WTC11 (cell line): ENCODE results near the gene CCNYL1. TPM values are rescaled to one million over a fixed set of nuclear protein-coding genes. Genes with fewer than 3 reads are reported as not detected.
A peak's percentile ranks its signal among the peaks of the same experiment; 100 is the strongest.

Source experiments
- ATAC-seq: fragments of 200-7000 bp; cut with Tn5 transposase; 2 replicates; pipeline ENCODE4 v1.10.0; 2021; ENCODE audit warnings: mild to moderate bottlenecking, moderate library complexity
- CTCF ChIA-PET: fragments of 300-600 bp; sonication (Branson Sonifier 250); formaldehyde crosslinking; loops from one replicate; lab custom pipeline; 2021; ENCODE audit warnings: antibody characterized with exemption; lab: Charles Lee
- POLR2A ChIA-PET: fragments of 350-600 bp; sonication (Branson Sonifier 250); formaldehyde crosslinking; loops from one replicate; lab custom pipeline; 2021; ENCODE audit warnings: antibody characterized with exemption; lab: Charles Lee
- DNase-seq: peaks from one replicate; pipeline ENCODE4 v3.0.0; 2021; ENCODE audit warnings: low spot score
- H3K27ac Mint-ChIP-seq: 2 replicates; pipeline ENCODE4 v1.8.0; 2021; ENCODE audit warnings: mixed read lengths
- H3K27me3 Mint-ChIP-seq: 2 replicates; pipeline ENCODE4 v1.8.0; 2021; ENCODE audit warnings: low read depth, mild to moderate bottlenecking, moderate library complexity, mixed read lengths
- H3K36me3 Mint-ChIP-seq: 2 replicates; pipeline ENCODE4 v1.8.0; 2021; ENCODE audit warnings: mixed read lengths
- H3K4me1 Mint-ChIP-seq: 2 replicates; pipeline ENCODE4 v1.8.0; 2022; ENCODE audit warnings: mixed read lengths
- H3K4me3 Mint-ChIP-seq: 2 replicates; pipeline ENCODE4 v1.8.0; 2021; ENCODE audit warnings: mild to moderate bottlenecking, moderate library complexity, mixed read lengths
- H3K9me3 Mint-ChIP-seq: 2 replicates; pipeline ENCODE4 v1.8.0; 2021; ENCODE audit warnings: mixed read lengths
- AR ChIP-seq: fragments of 250-450 bp; sonication (Bioruptor Pico); IDR thresholded peaks from 2 replicates; pipeline ENCODE4 v1.9.0; 2021; ENCODE audit warnings: mild to moderate bottlenecking
- ESRRA ChIP-seq: sonication (generic); formaldehyde crosslinking; IDR thresholded peaks from 2 replicates; pipeline ENCODE4 v1.8.1; 2022; ENCODE audit warnings: mild to moderate bottlenecking, missing genetic modification reagents, borderline replicate concordance
- ETV6 ChIP-seq: sonication (generic); formaldehyde crosslinking; IDR thresholded peaks from 2 replicates; pipeline ENCODE4 v1.8.1; 2022; ENCODE audit warnings: mild to moderate bottlenecking, missing genetic modification reagents
- FOXJ3 ChIP-seq: sonication (generic); formaldehyde crosslinking; IDR thresholded peaks from 2 replicates; pipeline ENCODE4 v1.9.0; 2021; ENCODE audit warnings: missing genetic modification reagents, mild to moderate bottlenecking, borderline replicate concordance
- FOXK1 ChIP-seq: sonication (generic); formaldehyde crosslinking; IDR thresholded peaks from 2 replicates; pipeline ENCODE4 v1.8.0; 2022; ENCODE audit warnings: mild to moderate bottlenecking, moderate library complexity, missing genetic modification reagents
- GABPB1 ChIP-seq: sonication (generic); formaldehyde crosslinking; IDR thresholded peaks from 2 replicates; pipeline ENCODE4 v1.8.1; 2023; ENCODE audit warnings: mild to moderate bottlenecking, missing genetic modification reagents
- GTF2I ChIP-seq: fragments of 250-450 bp; sonication (Bioruptor Pico); conservative IDR thresholded peaks from 2 replicates; pipeline ENCODE4 v1.4.0; 2021; ENCODE audit warnings: mild to moderate bottlenecking
- IRF2 ChIP-seq: sonication (generic); formaldehyde crosslinking; IDR thresholded peaks from 2 replicates; pipeline ENCODE4 v1.8.0; 2022; ENCODE audit warnings: low read depth, missing genetic modification reagents, borderline replicate concordance
- MAX ChIP-seq: sonication (generic); formaldehyde crosslinking; IDR thresholded peaks from 2 replicates; pipeline ENCODE4 v1.8.0; 2022; ENCODE audit warnings: mild to moderate bottlenecking, missing genetic modification reagents
- NFATC4 ChIP-seq: fragments of 250-450 bp; sonication (Bioruptor Pico); IDR thresholded peaks from 2 replicates; pipeline ENCODE4 v1.9.0; 2021; ENCODE audit warnings: mild to moderate bottlenecking
- TEAD4 ChIP-seq: sonication (generic); formaldehyde crosslinking; IDR thresholded peaks from 2 replicates; pipeline ENCODE4 v1.8.0; 2022; ENCODE audit warnings: mild to moderate bottlenecking, missing genetic modification reagents
- ZNF219 ChIP-seq: sonication (generic); formaldehyde crosslinking; IDR thresholded peaks from 2 replicates; pipeline ENCODE4 v1.8.0; 2023; ENCODE audit warnings: missing genetic modification reagents, mild to moderate bottlenecking, borderline replicate concordance
- ZNF317 ChIP-seq: sonication (generic); formaldehyde crosslinking; IDR thresholded peaks from 2 replicates; pipeline ENCODE4 v1.8.1; 2023; ENCODE audit warnings: low read depth, mild to moderate bottlenecking, moderate library complexity, missing genetic modification reagents, borderline replicate concordance
- ZNF512 ChIP-seq: sonication (generic); formaldehyde crosslinking; IDR thresholded peaks from 2 replicates; pipeline ENCODE4 v1.8.1; 2022; ENCODE audit warnings: missing genetic modification reagents, borderline replicate concordance
- total RNA-seq: library from RNA; stranded (reverse); gene quantifications from 3 replicates; pipeline ENCODE4 v1.2.3, GENCODE V29; 2021
- TF ChIP-seq, protein P1 (sequence below): fragments of 250-450 bp; sonication (Bioruptor Pico); IDR thresholded peaks from 2 replicates; pipeline ENCODE4 v2.1.2; 2022; ENCODE audit warnings: mild to moderate bottlenecking, moderate library complexity
- TF ChIP-seq, protein P2 (sequence below): fragments of 250-450 bp; sonication (Bioruptor Pico); IDR thresholded peaks from 2 replicates; pipeline ENCODE4 v1.9.0; 2021; ENCODE audit warnings: mild to moderate bottlenecking
- TF ChIP-seq, protein P3 (sequence below): fragments of 250-450 bp; sonication (Bioruptor Pico); conservative IDR thresholded peaks from 2 replicates; pipeline ENCODE4 v1.9.0; 2021; ENCODE audit warnings: mild to moderate bottlenecking

Gene CCNYL1
- total RNA-seq, 1 experiment from 2014 or later = 31.6 TPM

DNA sequence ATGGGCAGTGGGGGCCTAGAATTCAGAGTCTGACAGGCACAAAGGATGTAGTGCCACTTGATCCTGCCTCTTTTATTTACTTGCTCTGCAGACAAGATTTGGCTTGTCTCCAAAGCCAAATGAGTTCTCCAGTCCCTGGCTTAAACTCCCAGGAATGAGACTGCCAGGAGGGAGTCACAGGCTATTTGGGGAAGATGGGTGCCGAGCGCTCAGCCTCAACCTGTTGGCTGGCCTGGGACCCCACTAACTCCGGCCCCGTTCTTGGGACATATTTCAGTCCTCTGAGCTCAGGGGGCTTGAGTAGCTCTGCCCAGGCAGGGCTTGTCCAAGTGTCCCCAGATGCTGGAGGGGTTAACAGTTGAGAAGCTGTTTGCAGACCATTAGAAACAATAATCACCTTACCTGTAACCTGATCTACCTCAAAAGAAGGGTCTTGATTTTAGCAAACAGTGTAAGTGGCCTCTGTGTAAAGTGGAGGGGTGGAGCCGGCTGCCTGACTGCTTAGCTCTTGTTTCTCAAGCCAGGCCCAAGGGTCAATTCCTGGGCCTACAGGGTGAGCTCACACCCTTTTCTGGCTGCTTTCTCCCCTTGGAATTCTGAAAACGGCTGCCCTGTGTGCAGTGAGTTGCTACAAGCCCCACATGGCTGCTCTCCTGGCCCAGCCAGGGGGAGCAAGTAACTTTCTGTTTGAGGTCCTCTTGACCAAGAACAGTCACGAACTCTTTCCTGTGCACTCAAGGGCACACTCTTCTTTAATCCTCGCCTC lies 85.3 kb downstream of the CCNYL1 start (continued):
- no peak for TF ChIP-seq ZNF317
- no peak for TF ChIP-seq TEAD4 (CRISPR knock-in tag)
- no peak for TF ChIP-seq ZNF512 (CRISPR knock-in tag)
- TF ChIP-seq FOXK1 (CRISPR knock-in tag) = no peak
- peak; percentile 27; the same call in 1 of the 2 replicates for TF ChIP-seq ETV6 (CRISPR knock-in tag)
- TF ChIP-seq FOXJ3 (CRISPR knock-in tag) = no peak
- TF ChIP-seq ESRRA (CRISPR knock-in tag) = no peak
- TF ChIP-seq AR (CRISPR knock-in tag) = no peak
- TF ChIP-seq MAX (CRISPR knock-in tag) = 0 out of 2 replicates have a peak, but pooled peaks have one; percentile 39
- no peak for TF ChIP-seq IRF2
- TF ChIP-seq NFATC4 (CRISPR knock-in tag) = no peak
- TF ChIP-seq, protein P1, sequence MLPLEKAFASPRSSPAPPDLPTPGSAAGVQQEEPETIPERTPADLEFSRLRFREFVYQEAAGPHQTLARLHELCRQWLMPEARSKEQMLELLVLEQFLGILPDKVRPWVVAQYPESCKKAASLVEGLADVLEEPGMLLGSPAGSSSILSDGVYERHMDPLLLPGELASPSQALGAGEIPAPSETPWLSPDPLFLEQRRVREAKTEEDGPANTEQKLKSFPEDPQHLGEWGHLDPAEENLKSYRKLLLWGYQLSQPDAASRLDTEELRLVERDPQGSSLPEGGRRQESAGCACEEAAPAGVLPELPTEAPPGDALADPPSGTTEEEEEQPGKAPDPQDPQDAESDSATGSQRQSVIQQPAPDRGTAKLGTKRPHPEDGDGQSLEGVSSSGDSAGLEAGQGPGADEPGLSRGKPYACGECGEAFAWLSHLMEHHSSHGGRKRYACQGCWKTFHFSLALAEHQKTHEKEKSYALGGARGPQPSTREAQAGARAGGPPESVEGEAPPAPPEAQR (CRISPR knock-in tag) = no peak
- TF ChIP-seq ZNF219 = no peak

- no peaks in the 10 kb centered on the region for H3K36me3 Mint-ChIP-seq
- CTCF ChIA-PET = interaction anchor here (0.8 to 1.5 kb wide), 6 partner anchors 10 to 239 kb away, joined by 3 to 6 read pairs (median 4); partner anchors contain the start of gene FZD5
- no peaks in the 10 kb centered on the region for H3K27me3 Mint-ChIP-seq
- POLR2A ChIA-PET = interaction anchor here (1.0 kb wide), 1 partner anchor 9 kb away, joined by 4 read pairs; no protein-coding TSS in a partner anchor
- peak overlapping the region; percentile 86; the same call in 1 of the 2 replicates for H3K27ac Mint-ChIP-seq
- H3K4me3 Mint-ChIP-seq = no peak overlapping the region
- peaks cover 42% of the 10 kb centered on the region for H3K4me1 Mint-ChIP-seq
- DNase-seq = no peak
- peak; percentile 35 for ATAC-seq
- TF ChIP-seq GABPB1 (CRISPR knock-in tag) (peak; percentile 94), ESRRA (CRISPR knock-in tag) (no peak), GTF2I (CRISPR knock-in tag) (no peak)
- TF ChIP-seq, protein P2, sequence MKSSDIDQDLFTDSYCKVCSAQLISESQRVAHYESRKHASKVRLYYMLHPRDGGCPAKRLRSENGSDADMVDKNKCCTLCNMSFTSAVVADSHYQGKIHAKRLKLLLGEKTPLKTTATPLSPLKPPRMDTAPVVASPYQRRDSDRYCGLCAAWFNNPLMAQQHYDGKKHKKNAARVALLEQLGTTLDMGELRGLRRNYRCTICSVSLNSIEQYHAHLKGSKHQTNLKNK = no peak
- TF ChIP-seq, protein P3, sequence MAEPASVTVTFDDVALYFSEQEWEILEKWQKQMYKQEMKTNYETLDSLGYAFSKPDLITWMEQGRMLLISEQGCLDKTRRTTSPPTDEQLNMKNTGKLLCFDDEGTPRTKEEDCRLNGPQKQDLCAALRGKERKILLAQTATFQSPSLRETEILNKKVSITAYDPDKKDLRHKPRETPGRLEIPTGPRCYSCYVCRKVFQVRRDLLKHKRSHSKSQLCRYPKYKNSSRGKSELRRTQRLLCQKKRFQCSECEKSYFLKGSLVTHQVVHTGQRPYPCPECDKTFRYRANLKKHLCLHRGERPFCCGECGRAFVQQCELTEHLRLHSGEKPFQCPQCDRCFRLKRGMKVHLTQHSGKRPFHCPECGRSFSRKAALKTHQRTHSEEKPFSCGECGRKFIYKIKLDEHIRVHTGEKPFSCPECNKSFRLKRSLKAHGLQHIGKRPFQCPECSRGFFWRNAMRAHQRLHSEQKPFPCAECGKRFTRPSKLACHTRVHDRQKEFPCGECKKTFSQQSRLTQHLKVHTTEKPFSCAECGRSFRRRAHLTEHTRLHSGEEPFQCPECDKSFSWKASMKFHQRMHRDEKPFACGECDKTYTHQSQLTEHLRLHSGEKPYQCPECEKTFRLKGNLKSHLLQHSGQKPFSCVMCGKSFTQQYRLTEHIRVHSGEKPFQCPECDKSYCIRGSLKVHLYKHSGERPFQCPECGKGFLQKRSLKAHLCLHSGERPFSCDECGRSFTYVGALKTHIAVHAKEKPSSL = no peak
- no peaks in the 10 kb centered on the region for H3K9me3 Mint-ChIP-seq
Observed at GRCh38 chr2:207801259-207801658, 89.8 kb downstream of the CCNYL1 start.
